ENCODE measurements around the gene ARFGEF2.
"Not testable (repeated sequence)": the region's sequence is repeated elsewhere in the genome, so short reads cannot be mapped to it uniquely, and the experiment has no call there.

ARFGEF2 gene

GRCh38 chr20:49054056-49054643 is 132.6 kb downstream of the ARFGEF2 start:
- no peak for TF ChIP-seq CTCF (IDR thresholded peaks at IDR 0.05; ENCODE audit: low read depth, low read length, missing control alignments)
- no peak overlapping the region for H3K4me3 ChIP-seq (replicated peaks; ENCODE audit: low read depth, low read length)
- DNase-seq (ENCODE audit: extremely low read depth, low read depth) = no peak

GRCh38 chr20:49063279-49063678 is 141.8 kb downstream of the ARFGEF2 start:
- H3K4me3 ChIP-seq (replicated peaks; ENCODE audit: low read depth, low read length) = no peak overlapping the region
- TF ChIP-seq CTCF (IDR thresholded peaks at IDR 0.05; ENCODE audit: low read depth, low read length, missing control alignments) = no peak
- DNase-seq (ENCODE audit: extremely low read depth, low read depth) = no peak

DNA sequence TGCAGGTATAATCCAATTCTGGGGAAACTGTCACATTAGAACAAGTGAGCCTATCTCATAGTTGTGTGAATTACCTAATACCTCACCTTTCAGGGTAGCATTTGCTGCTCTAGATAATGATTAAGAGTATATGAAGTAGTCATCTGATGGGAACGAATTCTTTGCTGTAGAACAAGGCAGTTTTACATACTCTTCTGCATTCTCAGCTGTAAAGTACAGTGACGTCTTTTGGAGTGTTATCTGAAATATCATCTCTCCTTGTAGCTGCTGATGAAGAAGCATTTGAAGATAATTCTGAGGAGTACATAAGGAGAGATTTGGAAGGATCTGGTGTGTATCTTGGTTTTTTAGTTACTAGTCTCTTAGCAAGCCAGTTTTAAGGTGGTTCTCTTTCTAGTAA is 153.0 kb downstream of the ARFGEF2 start:
- DNase-seq (ENCODE audit: extremely low read depth, low read depth) = no peak
- TF ChIP-seq CTCF (IDR thresholded peaks at IDR 0.05; ENCODE audit: low read depth, low read length, missing control alignments) = no peak
- H3K4me3 ChIP-seq (replicated peaks; ENCODE audit: low read depth, low read length) = no peak overlapping the region

GRCh38 chr20:49078310-49078709 is 156.8 kb downstream of the ARFGEF2 start:
- no peak overlapping the region for H3K4me3 ChIP-seq (replicated peaks; ENCODE audit: low read depth, low read length)
- no peak for DNase-seq (ENCODE audit: extremely low read depth, low read depth)
- no peak for TF ChIP-seq CTCF (IDR thresholded peaks at IDR 0.05; ENCODE audit: low read depth, low read length, missing control alignments)

DNA sequence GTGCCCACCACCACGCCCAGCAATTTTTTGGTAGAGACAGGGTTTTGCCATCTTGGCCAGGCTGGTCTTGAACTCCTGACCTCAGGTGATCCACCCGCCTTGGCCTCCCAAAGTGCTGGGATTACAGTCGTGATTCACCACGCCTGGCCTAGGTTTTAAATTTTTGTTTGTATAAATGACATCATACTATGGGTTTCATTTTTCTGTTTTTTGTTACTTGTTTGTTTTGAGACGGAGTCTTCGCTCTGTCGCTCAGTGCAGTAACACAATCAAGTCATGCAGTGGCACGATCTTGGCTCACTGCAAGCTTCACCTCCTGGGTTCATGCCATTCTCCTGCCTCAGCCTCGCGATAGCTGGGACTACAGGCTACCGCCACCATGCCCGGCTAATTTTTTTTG is 160.8 kb downstream of the ARFGEF2 start:
- not testable (repeated sequence) for DNase-seq (ENCODE audit: extremely low read depth, low read depth); H3K4me3 ChIP-seq (replicated peaks; ENCODE audit: low read depth, low read length)

Data from HFF-Myc (cell line).